AG04450 (cell line): ENCODE data around the gene TBL1XR1. TPM values are rescaled to one million over a fixed set of nuclear protein-coding genes. Genes with fewer than 3 reads are reported as not detected.

ENCODE experiments used
- CTCF ChIA-PET: fragments of 300-600, 350-600 bp; formaldehyde crosslinking; extraction: SDS; loops from one replicate; lab custom pipeline; 2022; ENCODE audit warnings: antibody characterized with exemption, inconsistent platforms; lab: Charles Lee
- POLR2A ChIA-PET: fragments of 350-600 bp; formaldehyde crosslinking; extraction: SDS; loops from one replicate; lab custom pipeline; 2021; ENCODE audit warnings: antibody characterized with exemption, inconsistent platforms; lab: Yijun Ruan, JAX
- DNase-seq: peaks from one replicate; pipeline ENCODE4 v3.0.0-alpha.2; 2011; ENCODE audit warnings: low read depth, low spot score
- H3K27ac ChIP-seq: one replicate; pipeline ENCODE4 v1.5.1; 2012; ENCODE audit warnings: low read depth, low read length, control low read depth
- H3K27me3 ChIP-seq: one replicate; pipeline ENCODE4 v1.6.0; 2012; ENCODE audit warnings: low read length; ENCODE audit not compliant: control insufficient read depth, insufficient read depth
- H3K4me3 ChIP-seq: 2 replicates; pipeline ENCODE4 v1.5.1; 2011; ENCODE audit warnings: mild to moderate bottlenecking, low read depth, low read length, control low read depth
- H3K9me3 ChIP-seq: 2 replicates; pipeline ENCODE4 v1.5.1; 2012; ENCODE audit warnings: low read length; ENCODE audit not compliant: control insufficient read depth, insufficient read depth
- polyA plus RNA-seq: library from polyadenylated mRNA; depleted of rRNA; stranded (reverse); fragments of >200 nt; gene quantifications from 2 replicates; pipeline ENCODE4 v1.2.3, GENCODE V29; 2011
- TF ChIP-seq, protein P1 (sequence below): IDR thresholded peaks from 2 replicates; pipeline ENCODE4 v1.5.1; 2011; ENCODE audit warnings: low read depth, low read length, control low read depth, inconsistent platforms

TBL1XR1 gene
- polyA plus RNA-seq, 1 experiment: 207 TPM

DNA sequence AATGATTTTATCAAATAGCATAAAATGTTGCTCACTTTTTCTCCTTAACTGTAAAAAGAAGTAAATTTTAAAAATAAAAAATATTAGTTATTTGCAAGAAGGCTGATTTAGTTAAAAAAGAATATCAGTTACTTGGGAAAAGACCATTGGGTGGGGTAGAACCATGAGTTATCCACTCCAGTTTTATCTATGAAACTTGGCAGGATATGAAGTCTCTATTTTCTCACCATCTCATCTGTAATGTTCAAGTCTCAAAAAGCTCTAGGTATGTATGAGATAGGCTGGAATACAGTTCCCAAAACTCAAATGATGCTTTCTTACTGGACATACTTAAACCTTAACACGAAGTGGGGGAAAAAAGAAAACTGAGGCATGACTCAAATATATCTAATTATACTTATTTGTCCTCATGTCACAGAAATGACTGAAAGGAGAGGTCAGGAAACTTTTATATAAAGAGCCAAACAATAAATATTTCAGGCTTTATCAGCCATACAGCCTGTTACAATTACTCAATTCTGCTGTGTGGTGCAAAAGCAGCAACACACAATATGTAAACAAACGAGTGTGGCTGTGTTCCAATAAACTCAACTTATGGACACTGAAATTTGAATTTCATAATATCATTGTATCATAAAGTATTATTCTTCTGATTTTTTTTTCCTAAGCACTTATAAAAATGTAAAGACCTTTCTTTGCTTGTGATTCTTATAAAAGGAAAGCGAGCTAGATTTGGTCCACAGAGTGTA is 131.8 kb downstream of the TBL1XR1 start:
- Histone ChIP-seq H3K27ac (no peak overlapping the region), H3K27me3 (no peaks in the 10 kb centered on the region), H3K4me3 (no peak overlapping the region), H3K9me3 (no peaks in the 10 kb centered on the region)
- POLR2A ChIA-PET: no interaction called here
- TF ChIP-seq, protein P1, sequence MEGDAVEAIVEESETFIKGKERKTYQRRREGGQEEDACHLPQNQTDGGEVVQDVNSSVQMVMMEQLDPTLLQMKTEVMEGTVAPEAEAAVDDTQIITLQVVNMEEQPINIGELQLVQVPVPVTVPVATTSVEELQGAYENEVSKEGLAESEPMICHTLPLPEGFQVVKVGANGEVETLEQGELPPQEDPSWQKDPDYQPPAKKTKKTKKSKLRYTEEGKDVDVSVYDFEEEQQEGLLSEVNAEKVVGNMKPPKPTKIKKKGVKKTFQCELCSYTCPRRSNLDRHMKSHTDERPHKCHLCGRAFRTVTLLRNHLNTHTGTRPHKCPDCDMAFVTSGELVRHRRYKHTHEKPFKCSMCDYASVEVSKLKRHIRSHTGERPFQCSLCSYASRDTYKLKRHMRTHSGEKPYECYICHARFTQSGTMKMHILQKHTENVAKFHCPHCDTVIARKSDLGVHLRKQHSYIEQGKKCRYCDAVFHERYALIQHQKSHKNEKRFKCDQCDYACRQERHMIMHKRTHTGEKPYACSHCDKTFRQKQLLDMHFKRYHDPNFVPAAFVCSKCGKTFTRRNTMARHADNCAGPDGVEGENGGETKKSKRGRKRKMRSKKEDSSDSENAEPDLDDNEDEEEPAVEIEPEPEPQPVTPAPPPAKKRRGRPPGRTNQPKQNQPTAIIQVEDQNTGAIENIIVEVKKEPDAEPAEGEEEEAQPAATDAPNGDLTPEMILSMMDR: no peak
- no peak for DNase-seq
- CTCF ChIA-PET: no interaction called here

DNA sequence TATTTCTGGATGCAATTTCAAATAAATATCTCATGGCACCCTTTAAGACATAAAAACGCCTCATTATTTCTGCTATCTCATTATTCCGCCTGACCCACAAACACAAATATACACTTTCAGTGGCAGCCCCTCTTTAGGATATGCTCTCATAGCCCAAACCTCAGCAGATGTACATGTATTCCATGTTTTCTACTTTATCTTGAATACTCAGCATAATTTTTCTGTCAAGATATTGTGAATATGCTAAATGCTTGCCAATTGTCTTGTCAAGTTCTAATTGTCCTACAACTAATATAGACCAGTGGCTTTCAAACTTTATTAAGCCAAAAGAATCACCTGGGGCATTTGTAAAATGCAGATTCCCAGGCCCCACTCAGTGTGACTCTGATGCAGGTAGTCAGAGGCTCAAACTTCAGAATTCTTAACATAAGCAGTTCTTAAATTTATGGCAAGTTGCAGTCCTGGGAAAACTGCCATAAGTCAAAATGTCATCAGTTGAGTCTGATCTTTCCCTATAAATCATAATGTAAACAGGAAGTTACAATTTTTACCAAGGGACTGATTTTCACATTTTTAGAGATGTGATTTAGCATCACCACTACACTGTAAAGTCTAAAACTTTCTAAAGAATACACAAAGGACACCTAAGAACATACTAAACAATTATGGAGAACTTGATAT is 135.1 kb downstream of the TBL1XR1 start:
- ChIA-PET CTCF (interaction anchor here (0.7 kb wide), 1 partner anchor 11 kb away, joined by 3 read pairs; no protein-coding TSS in a partner anchor), POLR2A (no interaction called here)
- Histone ChIP-seq H3K27ac (no peak overlapping the region), H3K9me3 (no peaks in the 10 kb centered on the region), H3K27me3 (no peaks in the 10 kb centered on the region), H3K4me3 (no peak overlapping the region)
- TF ChIP-seq, protein P1: no peak
- no peak for DNase-seq

DNA sequence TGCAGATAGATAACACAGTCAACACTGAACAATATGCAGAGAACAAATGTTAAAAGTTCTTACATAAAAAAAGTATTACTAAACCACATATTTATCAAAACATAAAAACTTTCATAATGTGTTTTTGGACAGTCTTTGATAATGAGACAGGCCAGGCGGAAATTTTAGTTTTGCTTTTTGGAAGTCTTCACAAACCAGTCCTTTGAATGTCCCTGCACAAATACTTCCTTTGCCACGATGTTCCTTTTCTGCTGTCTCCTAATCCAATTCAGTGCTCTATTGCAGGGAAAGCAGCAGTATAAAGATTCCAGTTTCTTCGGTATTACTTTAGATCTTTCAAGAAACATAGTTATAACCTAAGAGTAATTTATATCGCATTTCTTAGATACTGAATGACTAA is 135.9 kb downstream of the TBL1XR1 start:
- TF ChIP-seq, protein P1: no peak
- H3K27me3 ChIP-seq: no peaks in the 10 kb centered on the region
- DNase-seq: no peak
- no peak overlapping the region for H3K4me3 ChIP-seq
- H3K9me3 ChIP-seq: no peaks in the 10 kb centered on the region
- ChIA-PET CTCF (no interaction called here), POLR2A (no interaction called here)
- H3K27ac ChIP-seq: no peak overlapping the region

DNA sequence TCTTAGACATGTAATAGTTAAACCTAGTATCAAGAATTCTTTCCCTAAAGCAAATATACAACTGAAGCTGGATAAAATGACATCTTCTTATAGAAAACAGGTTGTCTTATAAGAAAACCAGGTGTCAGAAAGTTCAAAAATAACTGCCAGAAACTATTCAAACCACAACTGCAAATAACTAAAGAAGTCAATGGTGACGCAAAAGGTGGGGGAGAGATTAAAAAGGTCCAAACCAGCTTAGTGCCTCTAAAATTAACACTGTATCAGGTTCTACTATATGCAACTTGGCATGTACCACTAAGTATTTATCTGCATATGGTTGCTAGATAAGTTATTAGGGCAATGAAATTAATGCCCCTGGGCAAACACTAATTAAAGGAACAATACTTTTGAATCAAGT is 136.8 kb downstream of the TBL1XR1 start:
- ChIA-PET CTCF (interaction anchor here (0.5 to 0.6 kb wide), 3 partner anchors 10 to 88 kb away, joined by 3 to 7 read pairs (median 4); no protein-coding TSS in a partner anchor), POLR2A (no interaction called here)
- DNase-seq: no peak
- H3K27me3 ChIP-seq: no peaks in the 10 kb centered on the region
- TF ChIP-seq, protein P1: no peak
- no peak overlapping the region for H3K27ac ChIP-seq
- H3K9me3 ChIP-seq: no peaks in the 10 kb centered on the region
- no peak overlapping the region for H3K4me3 ChIP-seq

DNA sequence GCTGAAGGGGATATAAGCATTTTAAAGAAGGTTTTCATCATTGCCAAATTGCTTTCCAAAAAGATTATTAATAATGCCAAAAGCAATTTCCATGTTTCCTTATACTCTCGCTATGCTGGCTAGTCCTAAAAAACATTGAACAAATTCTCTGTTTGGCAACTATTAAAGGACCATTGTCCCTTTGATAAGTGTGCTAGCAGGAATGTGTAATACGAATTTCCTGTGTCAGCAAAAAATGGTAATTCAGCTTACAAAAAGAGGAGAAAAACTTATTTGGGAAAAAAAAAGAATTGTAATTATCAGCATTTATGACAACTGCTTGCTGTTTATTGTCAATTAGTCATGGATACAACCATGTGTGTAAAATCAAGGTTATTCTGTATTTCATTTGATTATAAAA is 138.6 kb downstream of the TBL1XR1 start:
- no peak for DNase-seq
- Histone ChIP-seq H3K27me3 (no peaks in the 10 kb centered on the region), H3K4me3 (no peak overlapping the region), H3K27ac (no peak overlapping the region), H3K9me3 (no peaks in the 10 kb centered on the region)
- TF ChIP-seq, protein P1: no peak
- CTCF ChIA-PET: interaction anchor here (1.5 to 2.3 kb wide), 2 partner anchors 8 to 1327 kb away, joined by 4 to 8 read pairs; no protein-coding TSS in a partner anchor
- POLR2A ChIA-PET: no interaction called here
